K562 (cell line): ENCODE results near the gene FSTL1. TPM values are rescaled to one million over a fixed set of nuclear protein-coding genes. Genes with fewer than 3 reads are reported as not detected.
A peak's percentile ranks its signal among the peaks of the same experiment; 100 is the strongest.

Experiments
- ELF1 ChIP-seq: fragments of 200-800 bp; sonication (Bioruptor generic); IDR thresholded peaks from 2 replicates; pipeline ENCODE4 v1.6.1; 2016; ENCODE audit warnings: missing genetic modification characterization, missing compliant biosample characterization
- polyA plus RNA-seq, 8 experiments: library from polyadenylated mRNA; depleted of rRNA in 4 of 8; stranded (reverse) in 5 of 8; unstranded in 3 of 8; fragments of >200 nt; fragmentation: Nextera tagmentation in 2 of 8; fragmentation: Illumina TruSeq in 1 of 8; extraction: Ambion mirVana in 2 of 8; extraction: Trizol in 1 of 8; gene quantifications; 2 replicates each; pipeline versions ENCODE4 v1.2.1 to v1.2.3, GENCODE V29; 2011 to 2014; ENCODE audit warnings: inconsistent platforms in 1 of 8, missing spikeins in 1 of 8
- total RNA-seq, 7 experiments: library from RNA; depleted of rRNA in 6 of 7; stranded (reverse); fragments of >200 nt in 6 of 7; fragmentation: Illumina TruSeq in 2 of 7; extraction: Trizol in 2 of 7; gene quantifications; 2 replicates each; pipeline versions ENCODE4 v1.2.1 to v1.2.3, GENCODE V29; 2011 to 2021; ENCODE audit warnings: low replicate concordance in 1 of 7
- TF ChIP-seq, protein P1 (sequence below): fragments of 450-650 bp; formaldehyde crosslinking; IDR thresholded peaks from 2 replicates; pipeline ENCODE4 v1.4.0; 2020; ENCODE audit warnings: mild to moderate bottlenecking, moderate library complexity
- TF ChIP-seq, protein P2 (sequence below), 3 experiments: IDR thresholded peaks in 2 of 3; conservative IDR thresholded peaks in 1 of 3; 2 replicates each; pipeline ENCODE4 v1.5.1; 2011 to 2012; ENCODE audit warnings: low read length in 3 of 3, mild to moderate bottlenecking in 3 of 3, control low read depth in 2 of 3, improper control_type of control experiment in 1 of 3, inconsistent platforms in 1 of 3, low read depth in 1 of 3, mixed read lengths in 1 of 3, moderate library complexity in 1 of 3; ENCODE audit not compliant: insufficient read depth in 2 of 3
- TF ChIP-seq, protein P3 (sequence below): fragments of 200-800 bp; sonication (Bioruptor generic); IDR thresholded peaks from 2 replicates; pipeline ENCODE4 v1.6.1; 2017; ENCODE audit warnings: missing genetic modification characterization, missing compliant biosample characterization
- TF ChIP-seq, protein P4 (sequence below), 2 experiments: IDR thresholded peaks in 1 of 2; conservative IDR thresholded peaks in 1 of 2; 2 replicates each; pipeline ENCODE4 v1.6.1; 2016; ENCODE audit warnings: low read depth in 2 of 2, mild to moderate bottlenecking in 1 of 2, missing compliant biosample characterization in 1 of 2, missing genetic modification characterization in 1 of 2, moderate library complexity in 1 of 2

The FSTL1 gene
- total and polyA plus RNA-seq, 9 of the 15 experiments (the other 6 are each of a cell fraction or from before 2014, with no cell fraction given): 0.01 to 0.58 (median 0.08) TPM; not detected in 2

DNA sequence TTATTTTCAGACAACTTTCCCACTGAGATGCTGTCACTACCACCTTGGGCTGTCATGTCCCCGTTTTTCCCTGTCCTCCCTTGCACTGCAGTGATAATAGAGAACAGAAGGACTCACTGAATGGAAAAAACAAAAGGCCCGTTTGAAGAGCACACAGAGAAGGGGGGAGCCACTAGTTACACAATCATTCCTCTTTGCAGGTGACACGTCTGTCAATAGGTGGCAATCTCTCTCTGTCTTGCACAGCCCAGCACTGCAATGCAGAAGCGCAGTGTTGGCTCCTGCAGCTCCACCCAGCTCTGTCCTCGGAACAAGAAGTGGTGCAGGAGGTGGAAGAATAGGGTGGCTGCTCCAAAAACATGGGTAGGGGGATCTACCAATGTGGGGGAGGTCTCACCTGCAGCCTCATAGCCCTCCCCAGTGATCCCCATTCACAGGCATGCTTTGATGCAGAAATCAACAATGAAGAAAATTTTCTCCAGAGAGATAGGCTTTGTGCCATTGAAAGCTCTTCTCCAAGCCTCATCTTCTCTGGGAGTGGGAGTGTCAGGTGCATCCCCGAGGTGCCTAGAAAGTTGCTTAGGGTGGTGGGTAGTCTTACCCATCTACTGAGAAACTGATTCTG lies 31.8 kb downstream of the FSTL1 start (continued):
- TF ChIP-seq, protein P1, sequence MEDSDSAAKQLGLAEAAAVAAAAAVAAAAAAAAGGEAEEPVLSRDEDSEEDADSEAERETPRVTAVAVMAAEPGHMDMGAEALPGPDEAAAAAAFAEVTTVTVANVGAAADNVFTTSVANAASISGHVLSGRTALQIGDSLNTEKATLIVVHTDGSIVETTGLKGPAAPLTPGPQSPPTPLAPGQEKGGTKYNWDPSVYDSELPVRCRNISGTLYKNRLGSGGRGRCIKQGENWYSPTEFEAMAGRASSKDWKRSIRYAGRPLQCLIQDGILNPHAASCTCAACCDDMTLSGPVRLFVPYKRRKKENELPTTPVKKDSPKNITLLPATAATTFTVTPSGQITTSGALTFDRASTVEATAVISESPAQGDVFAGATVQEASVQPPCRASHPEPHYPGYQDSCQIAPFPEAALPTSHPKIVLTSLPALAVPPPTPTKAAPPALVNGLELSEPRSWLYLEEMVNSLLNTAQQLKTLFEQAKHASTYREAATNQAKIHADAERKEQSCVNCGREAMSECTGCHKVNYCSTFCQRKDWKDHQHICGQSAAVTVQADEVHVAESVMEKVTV (CRISPR knock-in tag): 0 out of 2 replicates have a peak, but pooled peaks have one; percentile 12
- TF ChIP-seq, protein P2, sequence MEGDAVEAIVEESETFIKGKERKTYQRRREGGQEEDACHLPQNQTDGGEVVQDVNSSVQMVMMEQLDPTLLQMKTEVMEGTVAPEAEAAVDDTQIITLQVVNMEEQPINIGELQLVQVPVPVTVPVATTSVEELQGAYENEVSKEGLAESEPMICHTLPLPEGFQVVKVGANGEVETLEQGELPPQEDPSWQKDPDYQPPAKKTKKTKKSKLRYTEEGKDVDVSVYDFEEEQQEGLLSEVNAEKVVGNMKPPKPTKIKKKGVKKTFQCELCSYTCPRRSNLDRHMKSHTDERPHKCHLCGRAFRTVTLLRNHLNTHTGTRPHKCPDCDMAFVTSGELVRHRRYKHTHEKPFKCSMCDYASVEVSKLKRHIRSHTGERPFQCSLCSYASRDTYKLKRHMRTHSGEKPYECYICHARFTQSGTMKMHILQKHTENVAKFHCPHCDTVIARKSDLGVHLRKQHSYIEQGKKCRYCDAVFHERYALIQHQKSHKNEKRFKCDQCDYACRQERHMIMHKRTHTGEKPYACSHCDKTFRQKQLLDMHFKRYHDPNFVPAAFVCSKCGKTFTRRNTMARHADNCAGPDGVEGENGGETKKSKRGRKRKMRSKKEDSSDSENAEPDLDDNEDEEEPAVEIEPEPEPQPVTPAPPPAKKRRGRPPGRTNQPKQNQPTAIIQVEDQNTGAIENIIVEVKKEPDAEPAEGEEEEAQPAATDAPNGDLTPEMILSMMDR (IDR thresholded peaks at IDR 0.05 in 2 of 3, conservative IDR thresholded peaks at IDR 0.05 in 1 of 3; ENCODE audit: insufficient read depth in 2 of 3, low read depth in 1 of 3, low read length in 3 of 3): peak in 2 of 3 experiments; percentile 52 to 59; a peak in 4 of 6 replicates
- TF ChIP-seq, protein P3, sequence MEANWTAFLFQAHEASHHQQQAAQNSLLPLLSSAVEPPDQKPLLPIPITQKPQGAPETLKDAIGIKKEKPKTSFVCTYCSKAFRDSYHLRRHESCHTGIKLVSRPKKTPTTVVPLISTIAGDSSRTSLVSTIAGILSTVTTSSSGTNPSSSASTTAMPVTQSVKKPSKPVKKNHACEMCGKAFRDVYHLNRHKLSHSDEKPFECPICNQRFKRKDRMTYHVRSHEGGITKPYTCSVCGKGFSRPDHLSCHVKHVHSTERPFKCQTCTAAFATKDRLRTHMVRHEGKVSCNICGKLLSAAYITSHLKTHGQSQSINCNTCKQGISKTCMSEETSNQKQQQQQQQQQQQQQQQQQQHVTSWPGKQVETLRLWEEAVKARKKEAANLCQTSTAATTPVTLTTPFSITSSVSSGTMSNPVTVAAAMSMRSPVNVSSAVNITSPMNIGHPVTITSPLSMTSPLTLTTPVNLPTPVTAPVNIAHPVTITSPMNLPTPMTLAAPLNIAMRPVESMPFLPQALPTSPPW (CRISPR knock-in tag): peak; percentile 49; the same call in 1 of the 2 replicates
- no peak for TF ChIP-seq ELF1 (tag)
- TF ChIP-seq, protein P4, sequence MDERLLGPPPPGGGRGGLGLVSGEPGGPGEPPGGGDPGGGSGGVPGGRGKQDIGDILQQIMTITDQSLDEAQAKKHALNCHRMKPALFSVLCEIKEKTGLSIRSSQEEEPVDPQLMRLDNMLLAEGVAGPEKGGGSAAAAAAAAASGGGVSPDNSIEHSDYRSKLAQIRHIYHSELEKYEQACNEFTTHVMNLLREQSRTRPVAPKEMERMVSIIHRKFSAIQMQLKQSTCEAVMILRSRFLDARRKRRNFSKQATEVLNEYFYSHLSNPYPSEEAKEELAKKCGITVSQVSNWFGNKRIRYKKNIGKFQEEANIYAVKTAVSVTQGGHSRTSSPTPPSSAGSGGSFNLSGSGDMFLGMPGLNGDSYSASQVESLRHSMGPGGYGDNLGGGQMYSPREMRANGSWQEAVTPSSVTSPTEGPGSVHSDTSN (CRISPR knock-in tag; IDR thresholded peaks at IDR 0.05; ENCODE audit: low read depth): no peak
- TF ChIP-seq, protein P4 (tag; conservative IDR thresholded peaks at IDR 0.05; ENCODE audit: low read depth): 0 out of 2 replicates have a peak, but pooled peaks have one; percentile 18
